Sciatic nerve (tissue), 2 donors: ENCODE data around the gene ALPL. TPM values are rescaled to one million over a fixed set of nuclear protein-coding genes. Genes with fewer than 3 reads are reported as not detected.

Experiments used
- ATAC-seq: fragments of 200-7000 bp; cut with Tn5 transposase; one replicate; pipeline ENCODE4 v1.9.1; 2020; ENCODE audit warnings: mild to moderate bottlenecking, moderate library complexity
- DNase-seq: peaks from one replicate; pipeline ENCODE4 v3.0.0-alpha.2; 2020; ENCODE audit warnings: low spot score
- intact Hi-C: fragments of 100-400 bp; cut with DNase I; formaldehyde crosslinking; loops from one replicate; pipeline ENCODE4 v1.14.2; 2022
- total RNA-seq: library from RNA; stranded (reverse); fragmentation: NEBNext Ultra II Directional; extraction: Animal tissue kit (Norgen Biotek cat#: 25700); gene quantifications from one replicate; pipeline ENCODE4 v1.2.1, GENCODE V29; 2021
- donor health status: DM: no; HTN: no; CAD: no.
- donor health status: DM: no; HTN: no; CAD: no.

ALPL gene
- total RNA-seq, 1 donor from 2014 or later = 14.6 TPM

DNA sequence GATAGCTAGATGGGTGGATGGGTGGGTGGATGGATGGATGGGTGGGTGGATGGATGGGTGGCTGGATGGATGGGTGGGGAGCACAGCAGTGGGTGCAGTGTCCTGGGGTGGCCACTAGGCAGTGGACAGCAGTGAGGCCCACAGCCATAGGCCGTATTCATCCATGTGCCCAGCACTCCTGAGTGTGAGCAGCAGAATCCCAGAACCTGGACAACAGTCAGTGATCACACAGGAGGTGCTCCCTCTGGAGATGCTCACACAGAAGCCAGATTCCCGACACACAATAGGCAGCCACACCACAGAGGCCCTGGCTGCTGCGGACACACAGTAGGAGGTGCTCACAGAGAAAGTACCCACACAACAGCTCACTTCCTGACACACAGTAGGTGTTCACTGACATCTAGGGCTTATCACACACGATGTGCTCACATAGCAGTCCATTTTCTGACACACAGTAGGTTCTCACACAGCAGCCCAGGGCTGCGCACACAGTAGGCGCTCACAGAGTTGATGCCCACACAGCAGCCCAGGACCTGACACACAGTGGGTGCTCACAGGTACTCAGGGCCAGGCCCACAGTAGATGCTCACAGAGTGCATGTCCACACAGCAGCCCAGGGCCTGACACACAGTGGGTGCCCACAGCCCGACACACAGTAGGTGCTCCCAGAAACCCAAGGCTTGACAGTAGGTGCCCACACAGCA, 95.9 kb downstream of the ALPL start:
- intact Hi-C loops = no loop called here
- DNase-seq (no peak), ATAC-seq (no peak)

DNA sequence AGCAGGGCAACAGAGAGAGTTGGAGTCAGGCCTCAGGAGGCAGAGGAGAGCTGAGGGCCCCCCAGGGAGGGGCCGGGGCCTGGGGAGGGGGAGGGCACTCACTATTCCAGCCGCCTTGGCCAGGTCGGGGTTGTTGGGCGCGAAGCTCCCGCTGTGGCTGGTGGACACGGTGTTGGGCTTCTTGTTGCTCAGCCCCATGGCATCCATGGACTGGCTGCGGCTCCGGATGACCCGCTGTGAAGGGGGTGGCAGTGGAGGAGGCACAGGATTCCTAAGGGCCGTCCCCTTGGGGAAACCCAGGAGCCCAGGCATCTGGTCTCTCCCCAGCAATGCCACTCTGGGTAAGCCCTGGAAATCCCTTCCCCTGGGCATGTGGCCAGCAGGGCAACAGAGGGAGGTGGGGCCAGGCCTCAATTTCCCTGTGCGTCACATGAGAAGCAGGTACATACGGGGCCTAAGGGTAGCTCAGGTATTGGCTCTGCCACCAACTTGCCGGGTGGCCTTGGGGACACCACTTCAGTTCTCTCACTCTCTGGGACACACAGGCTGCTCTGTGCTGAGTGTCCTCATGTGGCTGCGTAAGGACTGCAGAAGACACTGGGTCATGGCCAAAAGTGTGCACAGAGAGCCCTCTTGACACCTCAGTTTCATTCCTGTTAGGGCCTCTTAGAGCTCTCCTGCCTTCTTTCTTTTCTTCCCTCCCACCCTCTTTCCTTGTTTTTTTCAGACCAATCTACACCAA, 96.9 kb downstream of the ALPL start:
- intact Hi-C loops = no loop called here
- no peak for ATAC-seq
- no peak for DNase-seq

- DNase-seq (peak; percentile 90), ATAC-seq (peak; percentile 93)
- intact Hi-C loops = no loop called here
These were observed 98.6 kb downstream of the ALPL start for GRCh38 chr1:21607549-21608529.

DNA sequence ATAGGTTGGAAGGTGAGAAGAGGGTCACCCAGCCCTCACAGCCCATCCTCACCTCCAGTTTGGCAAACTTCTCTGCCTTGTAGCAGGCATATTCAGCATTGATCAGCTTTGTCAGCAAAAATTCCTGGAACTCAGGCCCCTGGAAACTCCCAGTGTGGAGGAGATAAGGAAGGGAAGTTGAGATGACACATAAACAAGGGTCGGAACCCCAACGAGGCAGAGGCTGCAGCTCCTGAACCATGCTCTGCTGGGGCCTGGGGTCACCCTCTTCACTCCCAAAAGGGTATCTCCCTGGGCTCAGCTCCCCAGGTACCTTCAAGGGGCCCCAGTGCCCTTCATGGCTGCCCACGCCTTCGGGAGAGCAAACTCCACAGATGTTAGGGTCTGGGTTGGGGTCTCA, 99.6 kb downstream of the ALPL start:
- no peak for DNase-seq
- intact Hi-C loops = no loop called here
- ATAC-seq = no peak

GRCh38 chr1:21610027-21610426, 100.8 kb downstream of the ALPL start:
- ATAC-seq (no peak), DNase-seq (no peak)
- intact Hi-C loops = no loop called here

DNA sequence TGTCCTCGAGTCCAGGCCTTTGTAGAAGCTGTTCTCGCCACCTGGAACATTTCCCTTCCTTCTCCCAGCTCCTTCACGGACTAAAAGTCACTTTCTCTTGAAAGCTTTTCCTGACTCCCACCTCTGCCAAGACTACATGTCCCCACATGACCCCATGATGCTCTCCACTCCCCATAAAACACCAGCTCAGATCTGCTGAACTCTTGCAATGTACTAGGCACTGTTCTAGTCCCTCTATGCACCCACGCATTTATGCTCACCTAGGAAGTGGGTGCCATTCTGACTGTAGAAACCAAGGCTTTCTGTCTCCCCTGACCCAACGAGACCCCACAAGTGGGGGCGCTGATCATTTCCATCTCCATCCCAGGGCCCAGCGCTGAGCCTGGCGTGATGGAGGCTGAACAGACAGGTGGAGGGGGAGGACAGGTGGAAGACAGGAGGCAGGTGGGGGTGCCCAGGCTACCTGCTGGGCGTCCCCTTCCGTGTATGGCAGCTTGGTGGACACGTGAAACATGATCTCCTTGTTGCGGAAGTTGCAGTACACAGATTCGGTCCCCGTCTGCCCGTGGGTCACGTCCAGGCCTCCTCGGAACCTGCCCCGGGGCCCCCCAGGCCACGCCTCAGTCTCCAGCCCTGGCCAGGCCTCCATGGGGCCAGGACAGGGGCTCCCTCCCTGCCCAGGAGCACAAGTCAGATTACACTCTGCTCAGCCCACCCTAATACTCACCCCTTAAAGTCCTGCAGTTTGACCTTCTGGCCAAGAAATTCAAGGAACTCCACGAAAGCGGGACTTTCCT, 102.0 kb downstream of the ALPL start:
- DNase-seq (no peak), ATAC-seq (no peak)
- intact Hi-C loops = no loop called here

DNA sequence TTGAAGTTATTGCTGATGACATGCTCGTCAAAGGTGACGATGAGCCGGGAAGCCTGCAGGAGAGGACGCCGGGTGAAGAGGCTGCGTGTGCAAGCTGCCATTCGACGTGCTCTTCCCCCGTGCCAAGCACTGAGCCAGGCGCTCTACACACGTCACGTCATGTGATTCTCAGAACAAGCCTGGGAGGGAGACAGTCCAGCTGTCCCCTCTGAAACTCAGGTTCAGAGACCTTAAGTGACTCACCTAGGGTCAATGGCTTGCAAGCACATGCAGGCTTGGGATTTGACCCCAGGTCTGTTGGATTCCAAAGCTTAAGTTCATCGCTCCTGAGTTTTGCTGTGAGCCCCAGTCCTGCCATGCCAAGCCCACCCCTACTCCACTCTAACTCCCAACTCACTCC, 102.8 kb downstream of the ALPL start:
- DNase-seq (no peak), ATAC-seq (no peak)
- intact Hi-C loops = no loop called here

- DNase-seq (no peak), ATAC-seq (no peak)
- intact Hi-C loops = no loop called here
These were observed 104.0 kb downstream of the ALPL start for GRCh38 chr1:21613072-21613867.

GRCh38 chr1:21614419-21615115, 105.3 kb downstream of the ALPL start:
- no peak for DNase-seq
- intact Hi-C loops = no loop called here
- ATAC-seq = no peak

GRCh38 chr1:21616372-21616771, 107.1 kb downstream of the ALPL start:
- DNase-seq (no peak), ATAC-seq (no peak)
- intact Hi-C loops = no loop called here

GRCh38 chr1:21617126-21617738, 108.0 kb downstream of the ALPL start:
- no peak for ATAC-seq
- intact Hi-C loops = no loop called here
- DNase-seq = no peak

DNA sequence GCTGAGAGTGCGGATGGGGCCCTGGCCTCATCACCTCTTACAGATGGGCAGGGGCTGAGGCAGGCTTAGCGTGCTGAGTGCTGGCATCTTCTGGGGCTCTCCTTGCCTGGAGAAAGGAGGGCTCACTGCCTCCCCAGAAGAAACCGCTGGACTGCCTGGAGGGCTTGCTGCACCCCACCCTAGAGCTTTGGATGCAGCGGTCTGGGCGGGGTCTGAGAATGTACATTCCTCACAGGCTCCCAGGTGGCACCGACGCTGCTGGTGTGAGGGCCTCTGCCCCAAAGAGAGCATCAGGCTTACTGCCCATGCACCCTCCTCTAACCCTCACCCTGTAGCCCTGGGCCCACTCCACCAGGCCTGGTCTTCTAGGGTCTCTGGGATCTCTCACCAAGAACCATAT, 108.8 kb downstream of the ALPL start:
- intact Hi-C loops = no loop called here
- no peak for DNase-seq
- no peak for ATAC-seq

DNA sequence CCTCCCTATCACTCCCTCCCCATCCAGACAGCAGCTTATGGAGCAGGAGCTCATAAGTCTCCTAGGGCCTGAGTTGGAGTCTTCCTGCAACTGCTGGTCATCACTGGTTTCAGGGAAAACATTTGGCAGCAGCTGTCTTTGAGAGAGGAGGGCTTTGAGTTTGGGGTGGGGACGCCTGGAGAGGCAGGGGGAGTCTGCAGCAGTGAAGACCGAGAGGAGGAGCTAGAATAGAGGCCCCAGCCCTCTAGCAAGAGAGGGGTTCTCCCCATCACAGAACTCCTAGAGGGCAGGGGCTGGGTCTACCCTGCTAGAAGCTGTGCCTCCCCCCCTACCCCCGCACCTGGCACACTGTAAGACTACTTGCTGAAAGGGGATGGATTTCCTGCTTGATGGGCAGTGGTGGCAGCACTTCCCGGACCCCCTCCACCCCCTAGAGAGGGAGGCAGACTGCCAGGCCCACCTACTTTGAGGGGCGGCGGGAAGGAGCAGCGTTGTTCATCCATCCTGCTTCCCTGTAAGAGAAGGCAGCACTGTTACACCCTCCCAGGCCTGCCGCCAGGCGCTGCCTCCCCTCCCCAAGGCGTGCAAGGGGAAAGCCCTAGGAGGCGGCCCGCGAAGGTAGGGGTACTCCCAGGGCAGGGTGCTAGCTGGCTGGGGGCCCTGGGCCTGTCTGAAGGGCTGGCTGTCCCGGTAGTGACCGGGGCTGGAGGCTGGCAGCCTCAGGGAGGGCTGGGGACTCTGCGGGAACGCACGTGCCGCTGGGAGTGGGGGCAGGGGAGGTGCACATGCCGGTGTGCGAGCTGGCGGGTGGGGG, 109.5 kb downstream of the ALPL start:
- DNase-seq = no peak
- ATAC-seq = no peak
- intact Hi-C loops = no loop called here

DNA sequence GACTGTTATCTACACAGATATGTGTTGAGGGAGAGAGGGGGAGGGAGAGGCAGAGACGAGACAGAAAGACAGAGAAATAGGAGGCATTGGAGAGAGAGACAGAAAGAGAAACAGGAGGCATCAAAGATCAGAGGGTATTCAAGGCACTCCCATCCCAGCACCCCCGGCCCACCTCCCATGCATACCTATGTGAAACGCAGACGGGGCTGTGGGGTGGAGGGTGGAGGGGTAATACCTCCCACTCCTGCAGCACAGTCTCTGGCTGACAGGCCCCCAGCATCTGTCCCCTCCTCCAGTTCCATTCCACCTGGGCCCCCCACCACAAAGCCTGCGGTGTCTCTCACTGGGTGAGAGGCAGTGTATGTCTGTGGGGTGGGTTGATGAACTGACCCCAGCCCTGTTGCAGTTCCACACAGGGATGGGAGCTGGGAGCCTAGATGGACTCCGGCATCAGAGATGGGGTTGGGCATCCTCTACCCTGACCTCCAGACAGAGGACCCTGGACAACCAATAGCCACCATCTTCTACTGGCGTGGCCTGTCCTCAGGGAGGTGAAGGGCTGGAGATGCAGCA, 110.2 kb downstream of the ALPL start:
- DNase-seq = no peak
- intact Hi-C loops = no loop called here

GRCh38 chr1:21620011-21620410, 110.8 kb downstream of the ALPL start:
- no peak for ATAC-seq

More for the DNA sequence above, 110.2 kb downstream of the ALPL start:
- ATAC-seq = no peak

DNA sequence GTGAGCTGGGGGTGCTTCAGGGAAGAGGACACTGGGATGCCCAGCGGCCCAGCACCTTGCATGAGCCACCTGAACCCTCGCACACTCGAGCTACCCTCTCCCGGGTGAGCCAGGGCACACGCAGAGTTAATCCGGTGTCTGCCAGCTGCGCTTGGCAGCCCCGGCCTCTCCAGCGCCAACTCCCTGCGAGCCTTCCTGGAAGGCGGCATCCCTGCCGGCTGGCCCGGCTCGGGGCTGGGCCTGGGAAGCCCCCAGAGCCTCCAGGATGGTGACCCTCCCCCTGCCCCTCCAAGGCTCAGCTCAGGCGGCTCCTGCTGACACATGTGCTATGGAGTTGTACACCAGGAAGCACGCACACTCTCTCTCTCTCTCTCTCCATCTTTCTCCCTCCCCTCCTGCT, 111.3 kb downstream of the ALPL start:
- ATAC-seq = no peak
- no peak for DNase-seq
- intact Hi-C loops = no loop called here

More at GRCh38 chr1:21620011-21620410, 110.8 kb downstream of the ALPL start:
- no peak for DNase-seq
- intact Hi-C loops = no loop called here
